HuH-7 (cell line): ENCODE results near the gene ABCB1.
A peak's percentile ranks its signal among the peaks of the same experiment; 100 is the strongest.

Experiments
- DNase-seq: peaks from one replicate; pipeline ENCODE4 v3.0.0; 2011; ENCODE audit warnings: low spot score

ABCB1 gene

GRCh38 chr7:87512906-87513305 lies 87.8 kb downstream of the ABCB1 start:
- no peak for DNase-seq

- DNase-seq: no peak
These were observed 89.2 kb downstream of the ABCB1 start for GRCh38 chr7:87511510-87511909.

- DNase-seq: no peak
These were observed 90.2 kb downstream of the ABCB1 start for GRCh38 chr7:87510411-87510875.

- DNase-seq: no peak
These were observed 93.2 kb downstream of the ABCB1 start for GRCh38 chr7:87507446-87507845.

- no peak for DNase-seq
These were observed 94.2 kb downstream of the ABCB1 start for GRCh38 chr7:87506246-87507180.

GRCh38 chr7:87505557-87506245 lies 95.0 kb downstream of the ABCB1 start:
- no peak for DNase-seq

GRCh38 chr7:87505122-87505521 lies 95.6 kb downstream of the ABCB1 start:
- no peak for DNase-seq

GRCh38 chr7:87499494-87499893 lies 101.2 kb downstream of the ABCB1 start:
- DNase-seq: no peak

GRCh38 chr7:87498893-87499292 lies 101.8 kb downstream of the ABCB1 start:
- no peak for DNase-seq

- no peak for DNase-seq
These were observed 103.2 kb downstream of the ABCB1 start for GRCh38 chr7:87497482-87497881.

- no peak for DNase-seq
These were observed 105.3 kb downstream of the ABCB1 start for GRCh38 chr7:87495366-87495765.

- DNase-seq: no peak
These were observed 106.2 kb downstream of the ABCB1 start for GRCh38 chr7:87494454-87494853.

GRCh38 chr7:87483131-87483530 lies 117.6 kb downstream of the ABCB1 start:
- no peak for DNase-seq

GRCh38 chr7:87482115-87482514 lies 118.6 kb downstream of the ABCB1 start:
- DNase-seq: no peak

GRCh38 chr7:87480386-87480785 lies 120.3 kb downstream of the ABCB1 start:
- DNase-seq: no peak

- DNase-seq: no peak
These were observed 120.7 kb downstream of the ABCB1 start for GRCh38 chr7:87479951-87480350.

- DNase-seq: no peak
These were observed 124.5 kb downstream of the ABCB1 start for GRCh38 chr7:87476179-87476557.

- DNase-seq: peak; percentile 40
These were observed 125.1 kb downstream of the ABCB1 start, which contains the start of gene ABCB4 for GRCh38 chr7:87475359-87476178. ABCB4 (minus strand) TSS chr7:87475680; CDS start chr7:87475465, 215 bp downstream.

- DNase-seq: peak; percentile 22
These were observed 125.9 kb downstream of the ABCB1 start for GRCh38 chr7:87474533-87475358.

GRCh38 chr7:87473986-87474385 lies 126.7 kb downstream of the ABCB1 start:
- DNase-seq: no peak

- DNase-seq: no peak
These were observed 127.5 kb downstream of the ABCB1 start for GRCh38 chr7:87473192-87473591.
